ENCODE measurements around the gene SMCO4.

The SMCO4 gene

DNA sequence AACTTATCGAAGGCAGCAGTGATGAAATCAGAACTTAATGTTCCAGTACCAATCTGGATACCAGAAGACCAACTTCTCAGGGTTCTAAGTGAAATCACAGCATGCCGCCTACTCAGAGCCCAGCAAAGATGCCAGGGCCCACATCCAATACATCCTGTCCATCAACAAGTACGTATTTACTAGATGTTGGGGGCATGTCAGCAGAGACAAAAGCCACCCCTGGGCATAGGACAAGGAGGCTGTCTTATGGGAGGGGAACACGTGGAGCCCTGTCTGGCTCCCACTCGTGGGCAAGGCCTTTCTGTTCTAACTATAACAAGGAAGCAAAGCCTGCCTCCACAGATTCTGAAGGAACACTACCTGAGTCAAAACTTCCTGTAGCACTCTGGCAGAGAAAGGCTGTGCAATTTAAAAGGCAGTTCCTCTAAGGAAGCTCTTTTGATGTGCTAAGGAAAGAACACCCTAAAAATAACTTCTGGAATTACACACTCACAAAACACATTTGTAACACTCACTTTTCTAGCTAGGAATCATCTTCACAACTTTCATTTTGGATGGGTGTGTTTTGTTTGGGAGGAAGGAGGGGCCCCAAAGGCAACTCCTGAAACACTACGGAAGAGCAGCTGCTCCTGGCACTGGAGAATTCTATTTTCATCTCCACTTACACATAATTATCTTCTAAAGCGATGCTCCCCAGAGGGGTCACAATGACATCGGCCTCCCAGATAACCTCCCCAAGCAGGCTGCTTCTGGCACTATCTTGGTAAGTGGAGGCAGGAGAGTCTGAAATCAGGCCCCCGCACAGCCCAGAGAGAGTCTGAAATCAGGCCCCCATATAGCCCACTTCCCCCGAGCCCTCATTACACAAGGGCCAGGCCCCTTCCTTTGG, 14.2 kb downstream of the SMCO4 start:
- DNase-seq (ENCODE audit: low spot score) = no peak

DNA sequence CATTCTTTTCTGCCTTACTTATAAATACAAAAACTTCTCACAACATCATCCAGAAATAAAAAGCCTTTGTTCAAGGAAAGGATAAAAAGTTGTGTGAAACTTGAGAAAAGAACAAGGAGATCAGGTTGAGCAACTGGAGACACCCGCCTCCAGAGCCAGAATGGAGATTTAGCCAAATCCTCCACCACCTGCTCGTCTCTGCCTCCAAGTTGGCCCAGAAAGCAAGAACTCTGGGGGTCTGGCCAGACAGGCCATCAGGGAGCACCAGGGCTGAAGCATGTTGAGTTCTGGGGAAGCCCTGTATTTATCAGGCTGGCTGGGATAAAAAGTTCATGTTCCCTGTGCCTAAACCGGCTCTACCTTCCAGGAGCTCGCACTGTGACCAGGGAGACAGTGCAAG, 14.9 kb downstream of the SMCO4 start:
- DNase-seq (ENCODE audit: low spot score) = no peak

DNA sequence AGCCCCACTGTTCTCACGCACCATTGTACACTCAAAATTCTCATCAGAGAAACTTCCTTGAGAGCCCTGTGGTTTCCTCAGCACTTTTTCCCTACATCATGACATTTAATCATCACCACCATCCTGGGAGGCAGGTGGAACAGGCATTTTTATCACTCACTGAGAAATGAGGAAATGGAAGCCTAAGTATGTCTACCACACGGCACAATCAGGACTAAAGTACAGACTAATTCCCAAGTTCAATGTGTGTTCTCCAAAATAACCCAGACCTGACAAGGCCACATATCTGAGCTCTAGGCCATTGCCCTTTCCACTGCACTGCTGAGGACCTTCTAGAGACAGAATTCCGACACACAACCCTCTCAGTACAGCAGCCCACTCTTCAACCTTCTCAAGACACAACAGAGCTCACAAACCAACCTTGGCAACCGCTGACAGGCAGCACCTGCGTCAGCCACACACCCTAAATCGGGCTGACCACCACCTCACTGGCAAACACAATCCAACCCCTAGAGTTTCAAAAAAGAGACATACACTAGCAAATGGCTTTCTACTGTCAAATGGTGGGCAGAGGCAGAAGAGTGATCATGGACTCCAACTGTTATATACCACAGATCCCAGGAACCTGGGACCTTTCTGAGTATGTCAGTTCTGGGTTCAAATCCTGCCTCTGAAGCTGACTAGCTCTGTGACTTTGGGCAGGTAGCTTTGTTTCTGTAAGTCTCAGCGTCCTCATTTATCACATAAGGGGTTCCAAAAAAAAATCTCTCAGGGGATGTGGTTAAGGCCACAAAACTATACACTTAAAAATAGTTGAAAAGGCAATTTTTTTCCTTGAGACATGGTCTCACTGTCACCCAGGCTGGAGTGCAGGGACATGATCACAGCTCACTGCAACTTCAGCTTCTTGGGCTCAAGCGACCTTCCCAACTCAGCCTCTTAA, 16.3 kb downstream of the SMCO4 start:
- no peak for DNase-seq (ENCODE audit: low spot score)

DNA sequence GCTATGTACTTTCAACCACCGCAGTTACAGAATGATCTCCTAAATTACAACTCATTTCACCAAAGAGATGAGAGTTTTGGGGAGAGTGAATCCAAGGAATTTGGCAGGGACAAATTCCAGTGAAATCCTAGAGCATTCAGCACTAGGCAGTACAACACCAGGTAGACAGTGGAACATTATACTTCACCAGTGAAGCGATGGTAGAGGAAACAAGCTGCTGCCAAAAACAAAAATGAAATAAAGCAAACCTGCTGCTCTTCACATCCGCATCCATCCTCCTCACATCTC, 16.9 kb downstream of the SMCO4 start:
- DNase-seq (ENCODE audit: low spot score) = no peak

DNA sequence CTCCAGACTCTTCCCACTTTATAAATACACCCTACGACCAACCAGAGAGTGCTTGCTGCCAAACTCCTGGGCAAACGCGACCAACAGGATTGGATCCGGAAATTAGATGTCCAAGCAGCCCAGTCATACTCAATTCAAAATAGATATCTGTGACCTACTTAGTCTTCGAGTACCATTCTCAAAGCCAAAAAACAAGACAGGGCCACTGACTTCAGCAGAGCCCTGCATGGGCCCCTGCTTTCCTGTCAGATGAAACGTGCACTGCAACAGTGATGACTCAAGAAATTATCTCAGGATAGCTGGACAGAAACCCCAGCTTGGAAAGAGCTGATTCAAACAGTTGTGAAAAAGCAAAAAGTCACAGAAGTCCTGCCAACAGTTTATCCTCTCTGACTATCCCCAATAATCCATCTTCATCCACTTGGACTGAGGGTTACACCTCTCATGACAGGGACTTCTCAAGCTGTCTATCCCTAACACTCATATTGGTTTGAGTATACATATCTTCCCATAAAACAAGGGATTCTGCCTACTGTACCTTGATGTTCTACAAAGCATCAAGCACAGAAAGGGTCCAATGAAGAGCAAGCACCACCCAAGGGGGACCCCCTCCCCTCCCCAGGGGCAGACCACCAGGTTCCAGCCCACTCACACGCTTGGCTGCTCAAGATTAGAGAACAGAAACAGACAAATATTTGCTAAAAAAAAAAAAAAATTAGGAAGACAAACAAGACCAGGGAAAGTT, 17.4 kb downstream of the SMCO4 start:
- no peak for DNase-seq (ENCODE audit: low spot score)

DNA sequence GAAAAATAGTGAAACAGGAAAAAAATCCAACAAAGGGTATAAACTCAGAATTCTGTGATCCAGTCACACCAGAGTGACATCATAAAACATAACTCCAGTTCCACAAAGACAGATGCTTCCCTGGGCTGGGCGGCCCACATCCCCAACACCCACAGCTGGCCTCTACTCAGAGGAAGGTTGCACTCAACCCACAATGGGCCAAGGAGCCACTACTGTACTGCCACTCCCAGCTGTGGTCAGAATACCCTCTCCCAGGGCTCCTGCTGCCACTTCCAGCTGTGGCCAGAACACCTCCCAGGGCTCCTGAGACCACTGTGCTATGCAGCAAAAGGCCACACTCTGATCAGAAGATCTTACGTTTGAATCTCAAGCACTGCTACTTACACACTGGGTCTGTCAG, 18.3 kb downstream of the SMCO4 start:
- no peak for DNase-seq (ENCODE audit: low spot score)

DNA sequence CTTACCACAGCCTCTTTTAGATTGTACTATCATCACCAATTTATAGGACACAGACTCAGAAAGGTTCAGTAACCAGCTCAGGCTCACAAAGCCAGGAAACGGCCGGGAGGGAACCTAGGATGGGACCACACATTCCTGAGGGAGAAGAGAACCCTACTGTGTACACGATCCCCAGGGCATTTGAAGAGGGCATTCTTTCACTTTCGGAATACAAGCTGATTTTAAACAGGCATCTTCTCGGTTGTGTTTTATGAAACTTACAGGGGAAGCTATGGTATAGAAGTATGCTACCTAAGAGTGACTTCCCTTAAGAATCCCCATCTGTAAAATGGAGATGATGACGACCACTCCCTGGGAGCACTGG, 19.0 kb downstream of the SMCO4 start:
- DNase-seq (ENCODE audit: low spot score) = no peak

DNA sequence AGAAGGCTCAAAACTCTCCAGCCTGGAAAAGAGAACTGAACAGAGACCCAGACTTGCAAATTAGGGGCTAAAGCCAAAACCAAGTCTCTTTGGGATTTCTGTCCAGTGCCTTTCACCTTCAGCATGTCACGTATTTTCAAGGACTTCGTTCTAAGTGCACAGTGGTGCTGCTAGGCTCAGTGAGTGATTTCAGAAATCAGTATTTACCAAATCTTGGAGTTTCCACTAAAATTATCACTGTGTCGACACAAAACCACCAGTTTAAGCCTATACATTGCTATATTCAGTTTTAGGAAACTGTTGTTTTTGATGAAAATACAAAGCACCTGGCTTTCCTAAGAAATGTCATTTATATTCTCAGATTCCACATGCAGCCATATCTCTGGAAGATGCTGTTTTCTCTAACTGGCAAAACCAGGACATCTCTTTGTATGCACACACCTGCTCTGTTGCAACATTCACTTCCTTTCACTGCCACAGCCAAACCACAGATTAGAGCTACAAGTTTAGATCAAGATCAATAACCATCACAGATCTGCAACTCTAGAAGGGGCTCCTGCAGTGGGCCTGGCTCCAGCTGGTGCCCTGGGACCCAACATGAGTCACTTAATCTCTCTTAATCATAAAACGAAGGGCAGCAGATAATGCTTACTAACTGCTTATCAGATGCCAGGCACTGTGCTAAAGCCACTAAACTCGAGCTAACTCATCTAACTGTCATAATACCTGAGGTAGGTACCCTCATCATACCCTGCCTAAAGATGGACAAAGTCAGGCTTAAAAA, 22.3 kb downstream of the SMCO4 start:
- DNase-seq (ENCODE audit: low spot score) = no peak

DNA sequence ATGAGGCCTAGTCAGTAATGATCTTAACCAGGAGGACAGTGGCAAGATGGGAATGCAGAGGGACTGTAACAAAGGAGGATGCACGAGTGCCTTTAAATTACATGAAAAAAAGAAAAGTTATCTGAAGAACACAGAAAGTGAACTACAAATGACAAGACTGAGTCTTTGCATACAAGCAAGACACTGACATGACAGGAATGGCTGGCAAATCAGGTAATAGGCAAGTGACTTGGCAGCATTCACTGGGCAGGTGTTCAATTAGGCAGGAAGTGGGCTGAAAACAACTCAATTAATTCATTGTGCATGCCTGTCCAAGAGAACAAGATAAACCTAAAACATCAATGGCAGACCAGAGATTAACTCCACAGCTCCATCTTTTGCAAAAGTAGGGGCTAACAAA, 24.0 kb downstream of the SMCO4 start:
- DNase-seq (ENCODE audit: low spot score) = no peak

DNA sequence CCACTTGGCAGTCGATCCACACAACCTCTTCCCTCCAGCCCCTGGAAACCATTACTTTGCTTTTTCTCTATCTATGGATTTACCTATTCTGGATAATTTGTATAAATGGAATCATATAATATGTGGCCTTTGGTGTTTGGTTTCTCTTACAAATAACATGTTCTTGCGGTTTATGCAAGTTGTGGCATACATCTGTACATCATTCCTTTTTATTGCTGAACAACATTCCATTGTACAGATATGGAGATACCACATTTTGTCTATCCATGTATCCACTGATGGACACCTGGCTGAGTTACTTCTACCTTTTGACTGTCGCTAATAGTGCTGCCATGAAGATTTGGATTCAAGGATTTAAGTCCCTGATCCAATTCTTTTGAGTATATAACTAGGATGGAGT, 25.1 kb downstream of the SMCO4 start:
- no peak for DNase-seq (ENCODE audit: low spot score)

DNA sequence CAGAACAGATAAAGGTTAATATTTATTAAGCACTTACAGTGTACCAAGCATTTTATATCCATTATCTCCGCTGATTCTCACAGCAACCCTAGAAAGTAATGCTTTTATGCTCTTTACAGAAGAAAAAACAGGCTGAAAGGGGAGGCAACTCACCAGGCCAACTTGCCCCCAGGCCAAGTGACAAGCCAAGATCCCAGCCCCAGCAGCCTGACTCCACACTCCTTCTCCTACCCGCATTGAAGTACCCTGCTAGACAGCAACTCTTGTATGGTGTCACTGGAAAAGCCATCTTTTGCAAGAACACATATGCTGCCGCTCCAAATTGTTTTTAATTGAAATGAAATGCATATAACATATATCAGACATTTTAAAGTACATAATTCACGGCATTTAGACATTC, 25.6 kb downstream of the SMCO4 start:
- DNase-seq (ENCODE audit: low spot score) = no peak

DNA sequence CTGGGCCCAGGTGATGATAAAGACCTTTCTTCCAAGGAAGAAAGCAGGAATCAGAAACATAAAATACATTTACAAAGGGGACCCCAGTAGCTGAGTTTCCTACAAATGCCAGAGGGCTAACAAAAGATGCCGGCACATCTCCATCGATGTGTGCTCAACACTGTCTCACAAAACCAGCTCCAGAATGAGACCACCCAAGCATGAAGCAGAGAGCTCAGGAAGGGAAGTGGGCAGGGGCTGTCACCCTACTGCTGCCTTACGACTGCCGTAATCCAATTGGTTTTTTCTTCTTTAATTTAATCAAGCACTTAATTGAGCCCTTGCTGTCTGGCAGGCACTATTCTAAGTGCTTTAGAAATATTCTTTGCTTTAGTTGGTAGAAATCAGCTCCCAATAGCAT, 26.1 kb downstream of the SMCO4 start:
- DNase-seq (ENCODE audit: low spot score) = no peak

DNA sequence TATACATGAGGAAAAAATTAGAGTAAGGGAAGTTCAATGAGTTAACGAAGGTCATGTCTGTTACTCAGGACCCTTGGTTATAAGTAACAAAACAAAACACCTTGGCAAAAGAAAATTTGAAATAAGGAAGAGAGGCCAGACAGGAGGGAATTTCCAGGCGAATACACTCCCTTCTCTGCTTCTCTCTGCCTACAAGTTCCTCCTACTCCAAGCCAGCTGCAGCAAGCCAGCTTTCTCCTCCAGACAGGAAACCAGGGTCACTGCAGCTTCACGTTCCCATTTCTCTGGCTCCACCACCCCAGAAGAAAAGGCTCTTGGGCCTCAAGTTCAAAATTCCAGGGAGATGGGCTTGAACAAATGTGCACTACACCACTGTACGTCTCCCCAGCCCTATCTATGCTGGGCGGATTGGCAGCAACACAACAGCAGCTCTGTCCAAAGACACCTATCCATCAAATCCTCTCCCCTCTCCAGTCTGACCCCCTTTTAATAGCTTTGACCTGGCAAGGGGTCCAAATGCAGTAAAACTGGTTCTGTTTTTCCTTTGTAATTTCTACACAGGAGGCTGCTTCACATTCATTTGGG, 27.7 kb downstream of the SMCO4 start:
- no peak for DNase-seq (ENCODE audit: low spot score)

DNA sequence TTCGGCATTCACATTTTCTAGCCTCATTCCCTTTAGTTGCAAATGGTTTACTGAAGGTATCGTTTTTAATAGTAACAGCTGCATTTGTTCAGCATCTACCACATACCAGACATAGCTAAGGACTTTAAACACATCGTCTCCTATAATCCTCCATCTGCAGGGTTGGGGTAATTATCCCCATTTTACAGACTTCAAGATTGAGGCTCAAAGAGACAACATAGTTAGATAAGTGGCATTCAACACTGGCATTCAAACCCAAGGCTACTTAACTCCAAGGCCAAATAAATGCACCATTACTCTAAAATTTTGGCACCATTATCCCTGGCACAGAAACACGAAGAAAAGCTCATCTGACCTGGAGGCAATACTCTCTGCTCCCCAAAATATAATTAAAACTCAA, 28.5 kb downstream of the SMCO4 start:
- no peak for DNase-seq (ENCODE audit: low spot score)

DNA sequence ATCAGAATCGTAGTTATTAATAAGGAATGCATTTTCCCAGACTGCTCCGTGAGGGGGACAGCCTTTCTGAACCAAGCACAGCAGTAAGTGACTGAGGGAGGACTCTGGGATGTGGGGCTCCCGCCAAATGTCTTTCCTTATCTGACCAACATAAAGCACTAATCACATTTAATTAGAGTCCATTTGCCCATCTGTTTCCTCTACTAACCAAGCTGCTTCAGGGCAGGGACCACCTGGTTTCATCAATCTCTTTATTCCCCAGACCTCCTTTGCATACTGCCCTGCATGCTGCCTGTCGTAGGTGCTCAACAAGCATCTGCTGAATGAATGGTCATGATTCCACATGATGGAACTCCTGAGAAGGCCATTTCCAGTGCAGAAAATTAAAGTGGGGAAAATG, 29.4 kb downstream of the SMCO4 start:
- no peak for DNase-seq (ENCODE audit: low spot score)

DNA sequence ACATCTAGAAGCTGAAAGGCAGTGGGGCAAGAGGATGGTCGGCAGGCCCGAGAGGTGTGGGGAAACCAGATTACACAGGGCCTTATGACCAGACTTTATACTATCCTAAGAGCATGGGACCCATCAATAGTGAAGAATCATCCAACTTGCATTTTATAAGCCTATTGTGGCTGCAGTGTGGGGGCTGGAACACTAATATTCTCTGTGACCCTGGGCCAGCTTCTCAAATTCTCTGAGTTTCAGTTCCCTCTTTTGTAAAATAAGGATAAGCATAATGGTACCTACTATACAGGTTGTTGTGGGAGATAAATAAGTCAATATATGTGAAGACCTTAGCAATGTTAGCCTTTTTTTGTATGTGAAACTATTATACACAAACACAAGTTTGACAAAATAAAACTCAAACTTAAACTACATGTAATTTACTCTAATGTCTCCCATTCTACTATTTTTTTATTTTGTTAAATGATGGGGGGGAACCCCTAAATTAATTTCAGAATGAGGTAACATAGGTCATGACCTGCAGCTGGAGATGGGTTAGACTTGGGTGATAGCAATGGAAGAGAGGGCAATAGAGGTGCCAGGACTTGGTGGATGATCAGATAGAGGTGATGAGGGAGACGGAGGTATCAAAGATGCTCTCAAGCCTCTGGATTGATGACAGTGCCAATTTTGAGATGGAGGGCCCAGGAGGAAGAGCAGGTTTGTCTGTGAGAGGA, 30.1 kb downstream of the SMCO4 start:
- no peak for DNase-seq (ENCODE audit: low spot score)

DNA sequence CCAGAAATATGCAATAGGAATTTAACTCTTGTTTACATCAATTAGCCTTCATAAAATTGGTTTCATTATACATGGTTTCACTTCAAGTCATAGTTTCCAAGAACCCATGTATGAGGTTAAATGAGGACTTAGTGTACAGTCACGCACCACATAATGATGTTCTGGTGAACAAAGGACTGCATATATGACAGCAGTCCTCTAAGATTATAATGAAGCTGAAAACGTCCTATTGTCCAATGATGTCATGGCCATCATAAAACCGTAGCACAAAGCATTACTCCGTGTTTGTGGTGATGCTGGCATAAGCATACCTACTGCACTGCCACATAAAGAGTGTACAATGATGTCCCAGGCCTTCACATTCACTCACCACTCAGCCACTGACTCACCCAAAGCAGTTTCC, 31.1 kb downstream of the SMCO4 start:
- no peak for DNase-seq (ENCODE audit: low spot score)

DNA sequence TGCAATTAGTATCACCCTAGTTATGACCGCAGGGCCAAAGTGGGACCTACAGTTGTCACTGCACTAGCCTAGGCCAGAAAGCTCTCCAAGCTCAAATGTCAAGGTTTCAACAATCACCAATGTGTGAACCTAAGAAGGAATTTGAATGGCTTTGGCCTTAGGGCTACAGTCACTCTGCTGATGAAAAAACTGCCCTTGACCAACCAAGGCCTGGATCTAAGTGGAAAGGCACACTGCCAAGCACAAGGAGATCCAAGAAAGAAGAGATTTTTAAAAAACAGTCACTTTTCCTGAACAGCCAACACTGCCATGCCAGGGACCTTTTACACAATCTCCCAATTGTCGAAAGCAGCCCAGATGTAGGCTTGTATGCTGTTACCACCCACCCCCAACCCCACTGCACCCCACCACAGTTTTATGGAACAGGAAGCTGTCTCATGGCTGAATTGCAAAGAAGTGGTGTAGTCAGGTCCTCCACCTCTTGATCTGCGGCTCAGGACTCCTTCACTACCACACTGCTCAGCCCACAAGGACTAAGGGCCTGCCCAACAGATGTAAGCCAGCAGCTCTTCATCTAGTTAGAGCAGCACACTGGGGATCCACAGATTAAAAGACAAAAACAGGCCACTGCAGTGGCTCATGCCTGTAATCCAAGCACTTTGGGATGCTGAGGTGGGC, 32.9 kb downstream of the SMCO4 start:
- DNase-seq (ENCODE audit: low spot score) = no peak

DNA sequence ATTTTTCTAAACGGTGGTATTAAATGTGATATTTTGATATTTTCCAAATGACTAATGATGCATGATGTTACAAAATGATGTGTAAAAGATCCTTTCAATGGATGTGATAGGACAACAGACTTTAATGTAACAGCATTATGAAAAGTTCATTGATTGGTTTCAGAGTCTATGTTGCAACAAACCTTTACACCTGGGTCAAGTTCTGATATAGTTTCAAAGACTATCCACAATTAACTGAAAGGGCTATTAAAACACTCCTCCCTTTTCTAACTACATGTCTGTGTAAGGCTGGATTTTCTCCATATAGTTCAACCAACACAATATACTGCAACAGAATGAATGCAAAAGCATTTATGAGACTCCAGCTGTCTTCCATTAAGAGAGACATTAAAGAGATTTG, 35.7 kb downstream of the SMCO4 start:
- no peak for DNase-seq (ENCODE audit: low spot score)

DNA sequence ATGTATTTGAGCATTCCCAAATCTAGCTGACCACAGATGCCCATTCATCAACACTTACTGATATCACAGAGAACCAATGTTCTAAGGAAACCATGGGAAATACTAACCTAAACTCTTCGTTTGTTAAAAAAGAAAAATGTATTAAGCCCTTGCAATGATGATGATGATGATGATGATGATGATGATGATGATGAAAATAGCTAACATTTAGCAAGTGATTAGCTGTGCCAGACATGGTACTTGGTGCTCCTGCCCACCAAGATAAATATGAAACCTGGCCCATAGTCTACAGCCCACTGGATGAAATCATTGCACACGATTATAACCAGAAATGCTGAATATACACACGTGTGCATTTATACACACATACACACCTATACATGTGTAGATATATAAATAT, 37.5 kb downstream of the SMCO4 start:
- no peak for DNase-seq (ENCODE audit: low spot score)

All from pons (tissue), 1 donor.